Measurements from ENCODE around the gene CSK.

DNA sequence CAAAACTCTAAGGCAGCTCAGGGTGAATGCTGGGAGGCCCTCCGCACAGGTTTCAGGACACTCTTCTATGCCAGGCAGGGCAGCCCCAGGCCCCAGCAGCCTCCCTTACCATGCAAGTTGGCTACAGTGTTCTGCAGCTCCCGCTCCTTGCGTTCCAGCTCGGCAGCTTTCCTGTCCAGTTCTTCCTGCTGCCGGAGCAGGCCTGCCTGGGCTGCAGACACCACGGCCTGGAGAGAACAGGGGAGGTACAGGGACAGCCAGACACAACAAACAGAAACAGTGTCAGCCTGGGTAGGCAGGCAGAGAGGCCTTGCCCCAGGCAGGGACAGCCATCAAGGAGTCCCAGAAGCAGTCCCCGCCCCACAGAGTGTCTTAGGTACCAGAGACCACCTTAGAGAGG is 70.1 kb downstream of the CSK start:
- TF ChIP-seq EZH2 (optimal IDR thresholded peaks at IDR 0.05; ENCODE audit: low read depth, low read length) (no peak), EZH2phosphoT487 (IDR thresholded peaks at IDR 0.05; ENCODE audit: low read length) (no peak)
- TF ChIP-seq, protein P1, sequence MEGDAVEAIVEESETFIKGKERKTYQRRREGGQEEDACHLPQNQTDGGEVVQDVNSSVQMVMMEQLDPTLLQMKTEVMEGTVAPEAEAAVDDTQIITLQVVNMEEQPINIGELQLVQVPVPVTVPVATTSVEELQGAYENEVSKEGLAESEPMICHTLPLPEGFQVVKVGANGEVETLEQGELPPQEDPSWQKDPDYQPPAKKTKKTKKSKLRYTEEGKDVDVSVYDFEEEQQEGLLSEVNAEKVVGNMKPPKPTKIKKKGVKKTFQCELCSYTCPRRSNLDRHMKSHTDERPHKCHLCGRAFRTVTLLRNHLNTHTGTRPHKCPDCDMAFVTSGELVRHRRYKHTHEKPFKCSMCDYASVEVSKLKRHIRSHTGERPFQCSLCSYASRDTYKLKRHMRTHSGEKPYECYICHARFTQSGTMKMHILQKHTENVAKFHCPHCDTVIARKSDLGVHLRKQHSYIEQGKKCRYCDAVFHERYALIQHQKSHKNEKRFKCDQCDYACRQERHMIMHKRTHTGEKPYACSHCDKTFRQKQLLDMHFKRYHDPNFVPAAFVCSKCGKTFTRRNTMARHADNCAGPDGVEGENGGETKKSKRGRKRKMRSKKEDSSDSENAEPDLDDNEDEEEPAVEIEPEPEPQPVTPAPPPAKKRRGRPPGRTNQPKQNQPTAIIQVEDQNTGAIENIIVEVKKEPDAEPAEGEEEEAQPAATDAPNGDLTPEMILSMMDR (IDR thresholded peaks at IDR 0.05; ENCODE audit: low read length) = no peak
